Omental fat pad (tissue), 4 donors: Measurements from ENCODE around the gene NUDCD3. TPM values are rescaled to one million over a fixed set of nuclear protein-coding genes. Genes with fewer than 3 reads are reported as not detected.

Source experiments
- ATAC-seq: fragments of 150-250 bp; one replicate; pipeline ENCODE4 v1.9.1; 2016; ENCODE audit warnings: mild to moderate bottlenecking, moderate library complexity; ENCODE audit not compliant: low FRiP score
- DNase-seq: peaks from one replicate; pipeline ENCODE4 v3.0.0-alpha.2; 2019; ENCODE audit warnings: low spot score
- total RNA-seq, 4 donors: library from RNA; depleted of rRNA; stranded (reverse); fragments of >200 nt; gene quantifications; one replicate each; pipeline ENCODE4 v1.1.0, GENCODE V29; 2016
- TF ChIP-seq, protein P1 (sequence below), 3 donors: fragments of 450-650 bp; IDR thresholded peaks; one replicate each; pipeline ENCODE4 v1.5.1; 2016 to 2017; ENCODE audit warnings: antibody characterized with exemption in 3 of 3, mild to moderate bottlenecking in 3 of 3, moderate library complexity in 2 of 3

NUDCD3 gene
- total RNA-seq, 4 donors from 2014 or later, result 49.3 to 57.2 (median 56.3) TPM

- ATAC-seq, result no peak
- no peak for DNase-seq
Measured at GRCh38 chr7:44415047-44415446, 75.4 kb downstream of the NUDCD3 start.

GRCh38 chr7:44411306-44411705 lies 79.2 kb downstream of the NUDCD3 start:
- DNase-seq (no peak), ATAC-seq (no peak)
- TF ChIP-seq, protein P1, sequence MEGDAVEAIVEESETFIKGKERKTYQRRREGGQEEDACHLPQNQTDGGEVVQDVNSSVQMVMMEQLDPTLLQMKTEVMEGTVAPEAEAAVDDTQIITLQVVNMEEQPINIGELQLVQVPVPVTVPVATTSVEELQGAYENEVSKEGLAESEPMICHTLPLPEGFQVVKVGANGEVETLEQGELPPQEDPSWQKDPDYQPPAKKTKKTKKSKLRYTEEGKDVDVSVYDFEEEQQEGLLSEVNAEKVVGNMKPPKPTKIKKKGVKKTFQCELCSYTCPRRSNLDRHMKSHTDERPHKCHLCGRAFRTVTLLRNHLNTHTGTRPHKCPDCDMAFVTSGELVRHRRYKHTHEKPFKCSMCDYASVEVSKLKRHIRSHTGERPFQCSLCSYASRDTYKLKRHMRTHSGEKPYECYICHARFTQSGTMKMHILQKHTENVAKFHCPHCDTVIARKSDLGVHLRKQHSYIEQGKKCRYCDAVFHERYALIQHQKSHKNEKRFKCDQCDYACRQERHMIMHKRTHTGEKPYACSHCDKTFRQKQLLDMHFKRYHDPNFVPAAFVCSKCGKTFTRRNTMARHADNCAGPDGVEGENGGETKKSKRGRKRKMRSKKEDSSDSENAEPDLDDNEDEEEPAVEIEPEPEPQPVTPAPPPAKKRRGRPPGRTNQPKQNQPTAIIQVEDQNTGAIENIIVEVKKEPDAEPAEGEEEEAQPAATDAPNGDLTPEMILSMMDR (IDR thresholded peaks at IDR 0.05), result no peak

More at GRCh38 chr7:44415047-44415446, 75.4 kb downstream of the NUDCD3 start:
- TF ChIP-seq, protein P1 (IDR thresholded peaks at IDR 0.05), result no peak

DNA sequence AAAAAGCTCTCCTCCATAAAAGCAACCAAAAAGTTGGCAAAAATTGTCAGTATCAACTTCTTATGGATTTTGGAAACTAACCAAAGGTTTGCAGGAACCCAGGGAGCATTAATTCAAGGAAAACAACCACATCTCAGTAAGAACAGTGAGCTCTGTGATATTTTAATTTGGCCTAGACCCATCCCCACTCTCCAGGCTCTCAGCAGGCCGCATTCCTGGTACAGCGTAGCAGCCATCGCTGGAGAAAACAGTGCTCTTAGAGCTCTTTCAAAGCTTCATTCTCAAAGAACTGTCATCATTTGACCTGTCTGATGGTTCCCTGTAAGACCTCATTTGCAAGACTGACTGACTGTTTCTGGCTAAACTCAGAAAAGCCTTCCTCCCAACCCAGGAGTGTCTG lies 81.9 kb downstream of the NUDCD3 start:
- ATAC-seq (no peak), DNase-seq (no peak)
- TF ChIP-seq, protein P1 (IDR thresholded peaks at IDR 0.05), result no peak

- DNase-seq, result no peak
- TF ChIP-seq, protein P1 (IDR thresholded peaks at IDR 0.05), result no peak
- no peak for ATAC-seq
Measured at GRCh38 chr7:44403775-44404174, 86.7 kb downstream of the NUDCD3 start.

- TF ChIP-seq, protein P1 (IDR thresholded peaks at IDR 0.05), result no peak
- DNase-seq, result no peak
- no peak for ATAC-seq
Measured at GRCh38 chr7:44403176-44403759, 87.2 kb downstream of the NUDCD3 start.

GRCh38 chr7:44402401-44403060 lies 87.9 kb downstream of the NUDCD3 start:
- TF ChIP-seq, protein P1 (IDR thresholded peaks at IDR 0.05), result no peak
- DNase-seq (no peak), ATAC-seq (no peak)

- TF ChIP-seq, protein P1 (IDR thresholded peaks at IDR 0.05), result no peak
- no peak for ATAC-seq
- DNase-seq, result no peak
Measured at GRCh38 chr7:44401692-44402091, 88.8 kb downstream of the NUDCD3 start.
